A549 (cell line): Measurements from ENCODE around the gene OR51A2.

Experiments used
- BHLHE40 ChIP-seq: IDR thresholded peaks from 2 replicates; pipeline ENCODE4 v1.6.1; 2012; ENCODE audit warnings: low read depth, low read length, inconsistent platforms
- EP300 ChIP-seq, 2 experiments: fragments of >200 bp; sonication (Bioruptor Twin); formaldehyde crosslinking; IDR thresholded peaks; 2 replicates in 1 of 2; 3 replicates in 1 of 2; pipeline ENCODE4 v1.6.1; 2016 to 2017
- HDAC2 ChIP-seq: fragments of 200-600 bp; sonication (generic); IDR thresholded peaks from 2 replicates; pipeline ENCODE4 v1.6.1; 2016
- JUN ChIP-seq, 2 experiments: fragments of >200 bp; sonication (Bioruptor Twin); formaldehyde crosslinking; IDR thresholded peaks; 2 replicates in 1 of 2; 3 replicates in 1 of 2; pipeline ENCODE4 v1.6.1; 2016 to 2017
- KDM1A ChIP-seq: fragments of 200-600 bp; sonication (generic); IDR thresholded peaks from 2 replicates; pipeline ENCODE4 v1.6.1; 2016; ENCODE audit warnings: low read depth, mild to moderate bottlenecking
- MAFK ChIP-seq: fragments of 450-650 bp; IDR thresholded peaks from 2 replicates; pipeline ENCODE4 v1.6.1; 2014; ENCODE audit not compliant: partially characterized antibody
- POLR2A ChIP-seq: IDR thresholded peaks from 2 replicates; pipeline ENCODE4 v1.6.1; 2012; ENCODE audit warnings: mild to moderate bottlenecking, low read length
- RARB ChIP-seq: fragments of 250-450 bp; sonication (Bioruptor Pico); IDR thresholded peaks from 2 replicates; pipeline ENCODE4 v1.8.0; 2021; ENCODE audit warnings: mild to moderate bottlenecking, moderate library complexity
- RCOR1 ChIP-seq: fragments of 150-350 bp; IDR thresholded peaks from 2 replicates; pipeline ENCODE4 v1.6.1; 2014; ENCODE audit warnings: antibody characterized with exemption, low read length, low read depth
- TP53 ChIP-seq: fragments of 250-450 bp; sonication (Bioruptor Pico); IDR thresholded peaks from 2 replicates; pipeline ENCODE4 v1.5.0; 2021; ENCODE audit warnings: mild to moderate bottlenecking, moderate library complexity
- USF2 ChIP-seq: fragments of 450-650 bp; IDR thresholded peaks from 2 replicates; pipeline ENCODE4 v1.6.1; 2014; ENCODE audit warnings: antibody characterized with exemption
- ZSCAN20 ChIP-seq: fragments of 250-450 bp; sonication (Bioruptor Pico); IDR thresholded peaks from 2 replicates; pipeline ENCODE4 v1.8.0; 2022; ENCODE audit warnings: mild to moderate bottlenecking, moderate library complexity
- TF ChIP-seq, protein P1 (sequence below): fragments of >200 bp; sonication (Bioruptor Twin); formaldehyde crosslinking; IDR thresholded peaks from 3 replicates; pipeline ENCODE4 v1.5.1; 2016
- TF ChIP-seq, protein P2 (sequence below): fragments of 250-450 bp; sonication (Bioruptor Pico); IDR thresholded peaks from 2 replicates; pipeline ENCODE4 v1.5.0; 2021; ENCODE audit warnings: mild to moderate bottlenecking, moderate library complexity, borderline replicate concordance

DNA sequence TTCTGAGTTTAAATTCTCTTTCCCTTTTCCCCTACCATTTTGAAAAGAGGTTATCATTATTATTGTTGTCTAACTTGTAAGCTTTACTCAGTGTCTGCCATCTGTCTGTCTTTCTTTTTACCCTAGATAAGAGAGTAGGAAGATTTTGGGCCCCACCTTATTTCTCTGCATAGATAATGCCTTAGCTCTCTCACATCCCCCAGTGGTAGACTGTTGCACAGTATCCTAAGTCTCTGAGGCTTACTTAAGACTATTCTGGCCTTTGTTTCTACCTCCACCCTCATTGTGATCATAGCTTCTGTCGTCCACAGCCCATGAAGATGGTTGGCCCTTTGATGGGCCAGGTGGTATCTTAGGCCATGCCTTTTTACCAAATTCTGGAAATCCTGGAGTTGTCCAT, 35.5 kb upstream of the OR51A2 start:
- TF ChIP-seq BHLHE40 = no peak
- no peak for TF ChIP-seq TP53 (CRISPR knock-in tag)
- TF ChIP-seq, protein P1, sequence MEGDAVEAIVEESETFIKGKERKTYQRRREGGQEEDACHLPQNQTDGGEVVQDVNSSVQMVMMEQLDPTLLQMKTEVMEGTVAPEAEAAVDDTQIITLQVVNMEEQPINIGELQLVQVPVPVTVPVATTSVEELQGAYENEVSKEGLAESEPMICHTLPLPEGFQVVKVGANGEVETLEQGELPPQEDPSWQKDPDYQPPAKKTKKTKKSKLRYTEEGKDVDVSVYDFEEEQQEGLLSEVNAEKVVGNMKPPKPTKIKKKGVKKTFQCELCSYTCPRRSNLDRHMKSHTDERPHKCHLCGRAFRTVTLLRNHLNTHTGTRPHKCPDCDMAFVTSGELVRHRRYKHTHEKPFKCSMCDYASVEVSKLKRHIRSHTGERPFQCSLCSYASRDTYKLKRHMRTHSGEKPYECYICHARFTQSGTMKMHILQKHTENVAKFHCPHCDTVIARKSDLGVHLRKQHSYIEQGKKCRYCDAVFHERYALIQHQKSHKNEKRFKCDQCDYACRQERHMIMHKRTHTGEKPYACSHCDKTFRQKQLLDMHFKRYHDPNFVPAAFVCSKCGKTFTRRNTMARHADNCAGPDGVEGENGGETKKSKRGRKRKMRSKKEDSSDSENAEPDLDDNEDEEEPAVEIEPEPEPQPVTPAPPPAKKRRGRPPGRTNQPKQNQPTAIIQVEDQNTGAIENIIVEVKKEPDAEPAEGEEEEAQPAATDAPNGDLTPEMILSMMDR = no peak
- TF ChIP-seq HDAC2 = no peak
- no peak for TF ChIP-seq POLR2A
- TF ChIP-seq, protein P2, sequence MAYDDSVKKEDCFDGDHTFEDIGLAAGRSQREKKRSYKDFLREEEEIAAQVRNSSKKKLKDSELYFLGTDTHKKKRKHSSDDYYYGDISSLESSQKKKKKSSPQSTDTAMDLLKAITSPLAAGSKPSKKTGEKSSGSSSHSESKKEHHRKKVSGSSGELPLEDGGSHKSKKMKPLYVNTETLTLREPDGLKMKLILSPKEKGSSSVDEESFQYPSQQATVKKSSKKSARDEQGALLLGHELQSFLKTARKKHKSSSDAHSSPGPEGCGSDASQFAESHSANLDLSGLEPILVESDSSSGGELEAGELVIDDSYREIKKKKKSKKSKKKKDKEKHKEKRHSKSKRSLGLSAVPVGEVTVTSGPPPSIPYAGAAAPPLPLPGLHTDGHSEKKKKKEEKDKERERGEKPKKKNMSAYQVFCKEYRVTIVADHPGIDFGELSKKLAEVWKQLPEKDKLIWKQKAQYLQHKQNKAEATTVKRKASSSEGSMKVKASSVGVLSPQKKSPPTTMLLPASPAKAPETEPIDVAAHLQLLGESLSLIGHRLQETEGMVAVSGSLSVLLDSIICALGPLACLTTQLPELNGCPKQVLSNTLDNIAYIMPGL (CRISPR knock-in tag) = no peak
- no peak for TF ChIP-seq MAFK
- TF ChIP-seq KDM1A = no peak
- TF ChIP-seq USF2 = no peak
- no peak for TF ChIP-seq RARB (CRISPR knock-in tag)
- no peak for TF ChIP-seq ZSCAN20 (CRISPR knock-in tag)
- no peak for TF ChIP-seq RCOR1
- TF ChIP-seq EP300 (IDR thresholded peaks at IDR 0.05) = no peak
- TF ChIP-seq JUN (IDR thresholded peaks at IDR 0.05) = no peak
